T47D (cell line): ENCODE measurements around the gene CFAP100.

Experiments
- DNase-seq, 2 experiments: peaks; one replicate each; pipeline versions ENCODE4 v3.0.0 to v3.0.0-alpha.2; 2011 to 2012; ENCODE audit warnings: low read depth in 1 of 2, low spot score in 1 of 2
- JUND ChIP-seq: IDR thresholded peaks from 2 replicates; pipeline ENCODE4 v1.6.1; 2012; ENCODE audit warnings: low read depth
- in situ Hi-C: cut with HindIII; loops from 2 replicates; pipeline ENCODE4 v1.10.0; 2016; ENCODE audit warnings: low sequenced_read_pairs, low pct_unique_long_range_greater_than_20kb

Gene CFAP100

DNA sequence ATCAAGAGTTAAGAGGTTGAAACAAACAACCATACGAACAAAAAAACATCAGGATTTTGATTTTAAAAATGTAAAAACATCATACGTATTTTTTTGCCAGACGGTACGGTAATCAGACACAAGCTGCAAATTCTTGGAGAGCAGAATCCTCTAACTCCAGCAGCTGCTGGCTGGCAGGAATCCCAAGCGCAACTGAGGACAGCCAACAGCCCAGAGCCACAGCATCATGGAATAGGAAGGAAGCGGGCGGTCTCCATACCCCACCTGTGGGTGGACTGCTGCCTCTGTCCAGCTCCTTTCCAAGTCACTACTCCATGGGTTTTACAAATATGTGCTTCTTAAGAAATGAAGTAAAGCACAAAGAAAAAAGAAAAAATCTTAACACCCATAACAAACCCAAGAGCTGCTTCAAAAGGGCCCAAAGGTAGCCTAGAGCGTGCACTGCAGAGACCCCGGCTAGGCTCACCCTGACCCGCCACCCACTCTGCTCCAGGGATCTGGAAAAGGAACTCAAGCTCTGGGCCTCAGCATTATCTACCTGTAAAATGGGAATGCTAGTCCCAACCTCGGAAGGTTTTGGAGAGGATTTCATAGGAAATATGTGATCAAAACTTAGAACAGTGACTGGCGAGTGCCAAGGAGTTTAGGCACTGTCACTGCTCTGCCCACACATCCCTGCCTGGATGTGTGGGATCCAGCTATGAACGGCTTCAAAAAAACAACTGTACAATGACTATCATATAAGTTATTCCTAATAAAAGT lies 47.6 kb downstream of the CFAP100 start:
- in situ Hi-C loops = no loop called here
- no peak for DNase-seq
- no peak for TF ChIP-seq JUND

DNA sequence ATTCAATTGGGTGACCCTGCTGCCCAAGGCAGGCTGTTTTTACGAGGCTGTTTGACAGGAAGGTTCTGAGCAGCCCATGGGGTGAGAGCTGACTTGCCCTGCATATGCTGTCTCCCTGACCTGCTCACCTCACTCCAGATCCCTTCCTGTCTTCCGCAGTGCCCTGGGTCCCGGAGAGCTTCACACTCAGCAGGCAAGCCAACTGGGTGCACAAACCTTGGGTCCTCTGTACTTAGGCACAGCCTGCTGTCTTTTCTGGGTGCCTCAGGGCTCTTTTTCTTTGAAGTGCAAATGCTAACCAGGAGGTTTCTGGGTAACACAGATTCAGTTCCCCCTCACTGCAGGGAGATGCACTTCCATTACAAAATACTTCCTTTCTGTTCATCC lies 48.1 kb downstream of the CFAP100 start:
- no peak for DNase-seq

DNA sequence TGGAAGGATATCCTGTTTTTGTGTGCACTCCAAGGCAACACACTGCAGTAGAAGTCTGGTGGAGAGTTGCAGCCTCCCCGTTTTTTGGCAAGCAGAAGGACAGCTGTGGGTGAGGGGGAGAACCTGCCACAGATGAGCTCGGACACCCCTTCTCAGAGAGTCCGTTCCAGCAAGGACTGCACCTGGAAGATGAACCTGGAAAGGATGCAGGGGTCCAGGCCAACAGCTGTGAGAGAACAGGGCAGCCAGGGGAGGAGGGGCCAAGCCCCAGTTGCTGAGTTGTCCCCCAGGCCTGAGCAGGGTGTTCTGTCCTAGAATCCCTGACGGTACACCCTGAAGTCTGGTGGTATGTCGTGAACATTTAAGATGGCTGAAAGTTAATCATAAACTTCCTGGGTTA lies 50.8 kb downstream of the CFAP100 start:
- TF ChIP-seq JUND = no peak
- in situ Hi-C loops = no loop called here

More for the DNA sequence above, 48.1 kb downstream of the CFAP100 start:
- TF ChIP-seq JUND = no peak
- in situ Hi-C loops = no loop called here

DNA sequence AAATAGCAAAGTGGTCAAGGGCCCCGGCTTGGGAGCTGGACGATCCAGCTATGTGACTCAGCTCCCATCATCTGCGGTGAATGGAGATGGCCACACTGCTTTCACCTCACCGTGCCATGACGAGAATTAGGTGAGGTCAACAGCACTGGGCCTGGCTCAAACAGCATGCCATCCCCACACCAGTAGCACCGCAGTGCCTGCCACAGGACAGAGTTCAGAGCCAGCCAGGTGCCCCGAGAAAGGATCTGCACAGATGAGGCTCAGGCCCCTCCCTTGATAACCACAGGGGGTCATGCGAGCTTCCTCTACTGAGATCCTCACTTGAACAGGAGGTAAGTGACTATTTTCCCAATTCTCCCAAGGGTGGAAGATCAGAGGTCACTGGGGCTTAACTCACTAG lies 51.6 kb downstream of the CFAP100 start:
- no peak for DNase-seq
- TF ChIP-seq JUND = no peak
- in situ Hi-C loops = no loop called here

More for the DNA sequence above, 50.8 kb downstream of the CFAP100 start:
- no peak for DNase-seq

DNA sequence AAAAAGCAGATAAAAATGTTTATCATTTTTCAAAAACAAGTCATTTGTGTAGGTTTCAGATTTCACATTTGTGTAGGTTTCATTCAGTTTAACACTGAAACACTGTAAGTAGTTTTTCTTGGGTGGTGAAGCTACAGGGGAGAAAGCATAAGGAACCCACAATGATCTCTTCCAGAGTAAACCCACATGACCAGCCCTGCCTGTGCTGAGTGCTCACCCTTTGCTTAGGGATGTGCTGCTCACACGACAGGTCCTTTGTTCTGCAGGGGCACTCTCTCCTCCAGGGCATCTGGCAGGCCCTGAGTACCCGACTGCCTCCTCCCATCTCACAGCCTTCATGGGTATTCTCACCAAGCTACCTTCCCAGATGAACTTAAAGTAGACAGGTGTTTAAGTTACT lies 52.1 kb downstream of the CFAP100 start:
- DNase-seq = no peak
- TF ChIP-seq JUND = no peak
- in situ Hi-C loops = no loop called here

DNA sequence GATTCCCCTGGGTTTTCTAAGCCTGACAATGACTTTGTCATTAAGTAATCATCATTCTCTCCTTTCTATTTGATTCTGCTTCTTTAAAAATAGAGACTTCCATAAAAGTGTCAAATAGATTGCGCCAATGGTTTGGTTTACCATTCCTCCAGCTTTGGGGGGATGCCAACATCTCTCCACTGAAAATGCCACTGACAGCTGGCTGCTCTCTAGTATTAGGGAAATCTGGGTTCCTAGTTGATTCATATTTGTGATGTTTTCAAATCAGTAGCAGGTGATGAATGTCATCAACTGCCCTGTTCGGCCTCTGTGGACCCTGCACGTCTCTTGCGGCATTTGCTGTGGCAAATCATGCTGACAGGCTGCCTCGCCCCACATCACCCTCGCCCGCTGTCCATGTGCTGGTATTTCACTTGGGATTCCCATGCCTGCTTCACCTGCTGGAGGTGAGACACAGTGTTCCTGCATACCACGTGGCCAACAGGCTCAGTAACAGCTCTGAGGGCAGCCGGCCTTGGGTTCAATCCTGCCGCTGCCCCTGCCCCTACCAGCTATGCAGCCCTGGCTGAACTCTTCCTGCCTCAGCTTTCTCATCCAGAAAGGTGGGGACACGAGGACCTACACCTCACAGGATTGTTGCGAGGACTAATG lies 52.9 kb downstream of the CFAP100 start:
- no peak for DNase-seq
- in situ Hi-C loops = no loop called here
- no peak for TF ChIP-seq JUND

GRCh38 chr3:126448136-126448892 lies 53.6 kb downstream of the CFAP100 start:
- TF ChIP-seq JUND = no peak

GRCh38 chr3:126448893-126449180 lies 54.1 kb downstream of the CFAP100 start:
- TF ChIP-seq JUND = no peak
- in situ Hi-C loops = no loop called here

More at GRCh38 chr3:126448136-126448892, 53.6 kb downstream of the CFAP100 start:
- in situ Hi-C loops = no loop called here
- no peak for DNase-seq

GRCh38 chr3:126449621-126450051 lies 54.9 kb downstream of the CFAP100 start:
- TF ChIP-seq JUND = no peak
- in situ Hi-C loops = no loop called here
- DNase-seq = no peak

More at GRCh38 chr3:126448893-126449180, 54.1 kb downstream of the CFAP100 start:
- no peak for DNase-seq

- TF ChIP-seq JUND = no peak
- no peak for DNase-seq
- in situ Hi-C loops = no loop called here
Measured at GRCh38 chr3:126450219-126450618, 55.5 kb downstream of the CFAP100 start.

DNA sequence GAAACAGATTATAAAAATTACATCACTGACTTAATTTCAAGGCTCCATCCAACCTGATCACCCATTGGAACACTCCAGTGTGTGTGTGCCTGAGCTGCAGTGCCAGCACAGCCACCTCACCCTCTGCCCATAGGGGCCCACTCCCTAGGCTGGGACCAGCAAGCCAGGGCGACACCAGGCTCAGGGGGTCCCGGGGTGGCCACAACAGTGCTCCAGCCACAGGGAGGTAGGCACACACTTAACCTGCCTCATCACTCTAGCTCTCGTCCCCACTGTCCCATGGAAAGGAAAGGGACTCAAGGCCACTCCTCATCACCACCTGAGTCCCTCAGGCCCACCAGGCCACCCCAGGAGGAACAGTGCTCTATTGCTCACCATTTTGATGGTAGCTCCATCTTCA lies 56.0 kb downstream of the CFAP100 start:
- no peak for TF ChIP-seq JUND
- DNase-seq = no peak
- in situ Hi-C loops = no loop called here

DNA sequence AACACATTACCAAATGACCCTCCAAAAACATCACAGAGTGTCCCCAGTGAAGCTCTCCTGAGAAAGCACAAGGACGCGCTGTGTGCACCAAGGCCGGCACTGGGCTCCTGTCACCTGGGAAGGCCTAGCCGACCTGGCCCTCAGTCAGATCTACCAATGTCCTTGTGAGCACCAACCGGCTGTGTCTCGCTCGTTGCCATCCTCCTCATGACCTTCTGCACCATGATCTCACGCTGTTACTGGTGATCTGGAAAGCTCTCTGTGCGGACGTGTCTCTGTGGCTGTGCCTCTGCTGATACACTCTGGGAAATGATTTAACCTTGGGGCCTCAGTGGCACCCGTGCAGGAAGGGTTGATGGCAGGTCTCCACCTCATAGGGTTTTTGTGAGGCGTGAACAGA lies 56.8 kb downstream of the CFAP100 start:
- in situ Hi-C loops = no loop called here
- DNase-seq = no peak
- no peak for TF ChIP-seq JUND

DNA sequence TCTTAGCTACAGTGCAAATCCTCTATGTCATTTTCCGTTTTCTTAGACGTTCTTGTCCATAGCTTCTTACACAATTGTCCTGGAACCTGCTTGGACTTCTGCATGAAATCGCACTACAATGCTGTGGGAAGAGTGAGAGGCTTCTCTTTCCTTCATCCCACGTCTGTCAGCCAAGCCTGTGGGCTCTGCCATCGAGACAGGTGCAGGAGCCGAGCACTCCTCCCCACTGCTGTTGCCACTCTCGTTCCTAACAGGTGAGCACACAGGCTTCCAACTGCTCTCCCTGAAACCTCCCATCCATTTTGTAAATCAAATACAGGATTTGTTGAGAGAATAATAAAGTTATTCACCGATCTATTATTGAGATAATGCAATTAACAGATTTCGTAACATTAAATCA lies 57.5 kb downstream of the CFAP100 start:
- no peak for TF ChIP-seq JUND
- in situ Hi-C loops = no loop called here
- no peak for DNase-seq
